ENCODE data around the gene NKIRAS2. TPM values are rescaled to one million over a fixed set of nuclear protein-coding genes. Genes with fewer than 3 reads are reported as not detected.

Gene NKIRAS2
- polyA plus RNA-seq, 1 donor (not counting 4 experiments of a cell fraction or from before 2014, with no cell fraction given): 26.3 TPM

GRCh38 chr17:41974658-41975057 lies 45.2 kb upstream of the NKIRAS2 start:
- Histone ChIP-seq H3K36me3 (ENCODE audit: control insufficient read depth in 2 of 2, extremely low read depth in 1 of 2, insufficient read depth in 2 of 2, low read length in 2 of 2) (peaks cover 37 to 44% of the 10 kb centered on the region in 2 experiments), H3K27ac (ENCODE audit: control insufficient read depth, insufficient read depth, low read length) (no peak overlapping the region), H4K20me1 (ENCODE audit: control insufficient read depth, extremely low read depth, insufficient read depth, low read length) (no peaks in the 10 kb centered on the region), H3K4me2 (ENCODE audit: control insufficient read depth, extremely low read depth, insufficient read depth, low read depth, low read length) (no peak overlapping the region), H2AFZ (ENCODE audit: control insufficient read depth, low read length) (no peak overlapping the region), H3K79me2 (ENCODE audit: control insufficient read depth, insufficient read depth, low read length) (peaks cover 7% of the 10 kb centered on the region), H3K4me3 (ENCODE audit: control insufficient read depth in 2 of 3, extremely low read depth in 1 of 3, insufficient read depth in 2 of 3, low read depth in 1 of 3, low read length in 3 of 3) (no peak overlapping the region), H3K9me1 (ENCODE audit: control insufficient read depth, extremely low read depth, insufficient read depth, low read length) (no peaks in the 10 kb centered on the region), H3K9me3 (ENCODE audit: control insufficient read depth, low read depth, low read length) (no peaks in the 10 kb centered on the region), H3K4me1 (ENCODE audit: control insufficient read depth, extremely low read depth, insufficient read depth, low read length) (peaks cover 5% of the 10 kb centered on the region), H3K9ac (ENCODE audit: control insufficient read depth, extremely low read depth, insufficient read depth, low read length) (no peak overlapping the region), H3K27me3 (ENCODE audit: control insufficient read depth, extremely low read depth, insufficient read depth, low read length) (no peaks in the 10 kb centered on the region)
- dilution Hi-C loops (cut with MboI; ENCODE audit: extremely low pct_ligation_motif_present, low sequenced_read_pairs): no loop called here
- FAIRE-seq (no peak), DNase-seq (ENCODE audit: low read depth, low spot score) (no peak)
- TF ChIP-seq EZH2 (IDR thresholded peaks at IDR 0.05; ENCODE audit: low read length): no peak
- no peak for TF ChIP-seq CTCF (optimal IDR thresholded peaks at IDR 0.05 in 1 of 3, IDR thresholded peaks at IDR 0.05 in 1 of 3, conservative IDR thresholded peaks at IDR 0.05 in 1 of 3; ENCODE audit: extremely low read depth in 1 of 3, insufficient read depth in 2 of 3, low read length in 3 of 3)

DNA sequence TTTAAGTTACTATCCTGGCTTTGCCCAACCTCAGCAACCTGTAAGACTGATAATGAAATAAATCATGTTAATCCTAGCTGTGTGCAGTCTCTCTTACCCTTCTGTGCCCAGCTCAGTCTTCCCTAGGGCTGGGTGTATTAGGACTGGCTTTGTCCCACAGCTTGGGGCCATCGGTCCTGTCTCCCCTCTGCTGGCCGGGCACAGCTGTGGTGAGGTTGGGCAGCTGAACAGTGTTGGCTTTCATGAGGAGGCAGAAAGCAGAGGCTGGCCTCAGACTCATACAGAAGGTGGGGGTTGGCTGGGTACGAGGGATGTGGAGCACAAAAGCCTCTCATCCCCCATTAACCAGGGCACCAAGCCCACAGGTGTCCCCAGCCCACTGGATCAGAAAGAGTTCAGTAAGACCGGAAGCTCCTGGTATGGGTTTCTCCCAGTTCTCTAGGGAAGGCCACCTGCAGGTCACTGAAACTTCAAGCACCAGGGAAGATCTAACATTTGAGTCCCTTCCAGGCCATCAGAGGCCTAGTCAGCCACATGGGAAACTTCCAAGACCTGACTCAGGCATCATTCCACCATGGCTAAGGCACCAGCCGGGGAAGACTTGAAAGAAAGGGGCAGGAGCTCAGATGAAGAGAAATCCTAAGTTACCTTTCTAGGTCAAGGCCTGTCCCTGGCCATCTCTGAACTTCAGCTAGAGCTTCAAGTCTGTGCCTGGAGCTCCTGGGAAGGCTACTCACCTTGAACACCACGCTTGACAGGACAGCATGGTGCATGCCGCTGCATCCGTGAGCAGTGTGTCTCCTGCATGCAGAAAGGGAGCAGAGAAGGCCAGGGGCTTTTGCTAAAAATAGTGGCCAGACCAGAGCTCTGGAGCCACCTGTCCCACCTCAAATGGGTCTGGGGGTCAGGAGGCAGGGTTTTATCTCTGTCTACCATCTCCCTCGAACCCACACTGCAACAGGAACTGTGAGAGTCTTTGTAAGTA lies 44.5 kb upstream of the NKIRAS2 start:
- H3K4me2 ChIP-seq (ENCODE audit: control insufficient read depth, extremely low read depth, insufficient read depth, low read depth, low read length): no peak overlapping the region
- H3K36me3 ChIP-seq (ENCODE audit: control insufficient read depth in 2 of 2, extremely low read depth in 1 of 2, insufficient read depth in 2 of 2, low read length in 2 of 2): peaks cover 39 to 46% of the 10 kb centered on the region in 2 experiments
- no peak for FAIRE-seq

More for the DNA sequence above, 44.5 kb upstream of the NKIRAS2 start:
- TF ChIP-seq EZH2 (IDR thresholded peaks at IDR 0.05; ENCODE audit: low read length) (no peak), CTCF (optimal IDR thresholded peaks at IDR 0.05 in 1 of 3, IDR thresholded peaks at IDR 0.05 in 1 of 3, conservative IDR thresholded peaks at IDR 0.05 in 1 of 3; ENCODE audit: extremely low read depth in 1 of 3, insufficient read depth in 2 of 3, low read length in 3 of 3) (no peak)
- H3K4me3 ChIP-seq (ENCODE audit: control insufficient read depth in 2 of 3, extremely low read depth in 1 of 3, insufficient read depth in 2 of 3, low read depth in 1 of 3, low read length in 3 of 3): no peak overlapping the region
- H3K4me1 ChIP-seq (ENCODE audit: control insufficient read depth, extremely low read depth, insufficient read depth, low read length): peaks cover 5% of the 10 kb centered on the region
- H2AFZ ChIP-seq (ENCODE audit: control insufficient read depth, low read length): no peak overlapping the region
- H3K27ac ChIP-seq (ENCODE audit: control insufficient read depth, insufficient read depth, low read length): no peak overlapping the region
- H3K9ac ChIP-seq (ENCODE audit: control insufficient read depth, extremely low read depth, insufficient read depth, low read length): no peak overlapping the region
- no peaks in the 10 kb centered on the region for H3K27me3 ChIP-seq (ENCODE audit: control insufficient read depth, extremely low read depth, insufficient read depth, low read length)
- dilution Hi-C loops (cut with MboI; ENCODE audit: extremely low pct_ligation_motif_present, low sequenced_read_pairs): no loop called here
- peaks cover 5% of the 10 kb centered on the region for H3K79me2 ChIP-seq (ENCODE audit: control insufficient read depth, insufficient read depth, low read length)
- no peak for DNase-seq (ENCODE audit: low read depth, low spot score)
- H3K9me3 ChIP-seq (ENCODE audit: control insufficient read depth, low read depth, low read length): no peaks in the 10 kb centered on the region
- no peaks in the 10 kb centered on the region for H3K9me1 ChIP-seq (ENCODE audit: control insufficient read depth, extremely low read depth, insufficient read depth, low read length)
- no peaks in the 10 kb centered on the region for H4K20me1 ChIP-seq (ENCODE audit: control insufficient read depth, extremely low read depth, insufficient read depth, low read length)
